ENCODE measurements around the gene CYB5D1. TPM values are rescaled to one million over a fixed set of nuclear protein-coding genes. Genes with fewer than 3 reads are reported as not detected.

Gene CYB5D1
- total and polyA plus RNA-seq, 2 of the 8 experiments (the other 6 are each of a cell fraction or from before 2014, with no cell fraction given) = 11.0 to 18.0 TPM

DNA sequence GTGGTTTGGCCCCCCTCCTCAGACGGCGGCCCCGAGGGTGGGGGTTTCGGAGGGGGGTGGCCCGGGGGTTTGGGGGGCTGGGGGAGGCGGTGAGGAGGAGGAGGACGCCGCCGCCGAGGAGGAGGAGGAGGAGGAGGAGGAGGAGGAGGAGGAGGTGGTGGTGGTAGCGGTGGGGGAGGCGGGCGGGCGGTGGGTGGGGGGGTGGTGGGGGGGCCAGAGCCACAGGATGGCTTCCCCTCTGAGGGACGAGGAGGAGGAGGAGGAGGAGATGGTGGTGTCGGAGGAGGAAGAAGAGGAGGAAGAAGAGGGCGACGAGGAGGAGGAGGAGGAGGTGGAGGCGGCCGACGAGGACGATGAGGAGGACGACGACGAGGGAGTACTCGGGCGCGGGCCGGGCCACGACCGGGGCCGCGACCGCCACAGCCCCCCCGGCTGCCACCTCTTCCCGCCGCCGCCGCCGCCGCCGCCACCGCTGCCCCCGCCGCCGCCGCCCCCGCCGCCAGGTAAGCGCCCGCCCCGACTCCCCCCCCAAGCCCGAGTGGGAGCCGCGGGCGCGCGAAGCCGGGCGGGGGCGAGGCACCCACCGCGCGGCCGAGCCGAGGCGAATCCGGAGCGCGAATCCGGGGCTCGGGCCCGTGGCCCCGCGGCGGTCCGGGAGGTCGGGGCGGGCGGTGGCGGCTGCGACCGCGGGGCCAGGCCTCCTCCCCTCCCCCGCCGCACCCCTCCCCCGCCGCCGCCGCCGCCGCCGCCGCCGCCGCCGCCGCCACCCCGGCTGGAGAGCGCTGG is 27.0 kb downstream of the CYB5D1 start:
- H2BK20ac ChIP-seq (ENCODE audit: low read length) = no peak overlapping the region
- H3K79me2 ChIP-seq (ENCODE audit: control insufficient read depth in 1 of 2, insufficient read depth in 2 of 2, low read length in 2 of 2) = no peaks in the 10 kb centered on the region
- no peak overlapping the region for H2AFZ ChIP-seq (ENCODE audit: low read length)
- H3K23me2 ChIP-seq (ENCODE audit: low read depth, low read length) = peaks cover 24% of the 10 kb centered on the region
- H3K27ac ChIP-seq (ENCODE audit: low read depth, low read length) = no peak overlapping the region
- H3K56ac ChIP-seq (replicated peaks; ENCODE audit: insufficient read length, low read depth, low read length) = no peak overlapping the region
- H4K20me1 ChIP-seq (replicated peaks in 1 of 2; ENCODE audit: control insufficient read depth in 1 of 2, insufficient read depth in 2 of 2, low read length in 2 of 2) = no peaks in the 10 kb centered on the region
- H2BK12ac ChIP-seq (ENCODE audit: low read depth, low read length) = no peak overlapping the region
- H3K23ac ChIP-seq (ENCODE audit: insufficient read length) = no peak overlapping the region
- no peak overlapping the region for H2BK15ac ChIP-seq (ENCODE audit: low read length)
- POLR2A ChIA-PET (ENCODE audit: partially characterized antibody) = interaction anchor here (0.6 to 1.7 kb wide), 2 partner anchors 16 to 96 kb away, joined by 3 to 6 read pairs; no protein-coding TSS in a partner anchor
- H2BK120ac ChIP-seq (replicated peaks; ENCODE audit: low read depth, low read length) = no peak overlapping the region
- H3K79me1 ChIP-seq (ENCODE audit: low read depth, low read length) = no peaks in the 10 kb centered on the region
- no CpG with 5 or more reads among the region's 100 CpGs for WGBS, 2 experiments (ENCODE audit: extremely low coverage in 1 of 2, insufficient coverage in 1 of 2, insufficient read length in 1 of 2, insufficient replicate concordance in 2 of 2, low coverage in 1 of 2, low lambda C conversion rate in 2 of 2, missing lambda C conversion rate in 1 of 2)
- no peak overlapping the region for H2BK5ac ChIP-seq (ENCODE audit: low read depth, low read length)
- no peaks in the 10 kb centered on the region for H3K9me3 ChIP-seq (ENCODE audit: insufficient read depth in 2 of 2, low read depth in 1 of 2, low read length in 1 of 2)
- H4K8ac ChIP-seq (ENCODE audit: extremely low read depth, insufficient read depth, low read length) = no peak overlapping the region
- CTCF ChIA-PET (ENCODE audit: partially characterized antibody) = no interaction called here
- peaks cover 3 to 6% (median 4%) of the 10 kb centered on the region in 4 experiments; a peak in 5 of 8 replicates for H3K36me3 ChIP-seq (ENCODE audit: control insufficient read depth in 2 of 4, insufficient read depth in 4 of 4, low read length in 3 of 4)
- no peak overlapping the region for H4K91ac ChIP-seq (replicated peaks; ENCODE audit: insufficient read length, low read length)
- H2AK5ac ChIP-seq (ENCODE audit: low read depth, low read length) = no peak overlapping the region
- no peak for DNase-seq (ENCODE audit: low read depth in 1 of 2, low spot score in 2 of 2)
- peaks cover 7 to 30% (median 17%) of the 10 kb centered on the region in 4 experiments for H3K4me1 ChIP-seq (replicated peaks in 1 of 4; ENCODE audit: control insufficient read depth in 3 of 4, insufficient read depth in 4 of 4, low read length in 3 of 4)
- H3K14ac ChIP-seq (ENCODE audit: insufficient read length) = no peak overlapping the region
- no peak overlapping the region for H3K4ac ChIP-seq (replicated peaks; ENCODE audit: insufficient read length, low read depth, low read length)
- H3K4me2 ChIP-seq (ENCODE audit: insufficient read depth in 1 of 2, low read depth in 2 of 2, low read length in 2 of 2) = peak overlapping the region; percentile 82 to 100; a peak in 3 of 4 replicates
- H3K4me3 ChIP-seq (ENCODE audit: extremely low read depth in 1 of 4, insufficient read depth in 2 of 4, low read depth in 3 of 4, low read length in 4 of 4) = peak overlapping the region; percentile 17 to 83 (median 39); a peak in 6 of 8 replicates
- peak overlapping the region in 1 of 4 experiments; percentile 30; a peak in 1 of 7 replicates for H3K9ac ChIP-seq (replicated peaks in 1 of 4; ENCODE audit: extremely low read depth in 1 of 4, low read depth in 3 of 4, low read length in 3 of 4)
- peaks cover 0 to 10% (median 3%) of the 10 kb centered on the region in 4 experiments; a peak in 3 of 7 replicates for H3K27me3 ChIP-seq (replicated peaks in 1 of 4; ENCODE audit: control insufficient read depth in 3 of 4, extremely low read depth in 1 of 4, insufficient read depth in 3 of 4, low read length in 3 of 4)
- no peak overlapping the region for H4K5ac ChIP-seq (ENCODE audit: insufficient read length, low read depth, low read length)
- FAIRE-seq = no peak
- H3K18ac ChIP-seq (ENCODE audit: extremely low read depth, low read length) = no peak overlapping the region; the same call in 1 of the 2 replicates
- TF ChIP-seq SP2 (IDR thresholded peaks at IDR 0.05; ENCODE audit: low read length) = no peak
- TF ChIP-seq PHF8 (conservative IDR thresholded peaks at IDR 0.05; ENCODE audit: low read depth, low read length) = no peak
- no peak for TF ChIP-seq SP4 (IDR thresholded peaks at IDR 0.05; ENCODE audit: low read length)
- TF ChIP-seq, protein P1, sequence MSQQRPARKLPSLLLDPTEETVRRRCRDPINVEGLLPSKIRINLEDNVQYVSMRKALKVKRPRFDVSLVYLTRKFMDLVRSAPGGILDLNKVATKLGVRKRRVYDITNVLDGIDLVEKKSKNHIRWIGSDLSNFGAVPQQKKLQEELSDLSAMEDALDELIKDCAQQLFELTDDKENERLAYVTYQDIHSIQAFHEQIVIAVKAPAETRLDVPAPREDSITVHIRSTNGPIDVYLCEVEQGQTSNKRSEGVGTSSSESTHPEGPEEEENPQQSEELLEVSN (IDR thresholded peaks at IDR 0.05) = no peak

Measured in H1 (cell line).